Adrenal gland (tissue), 5 donors: ENCODE data around the gene PGS1.

ENCODE experiments used
- CTCF ChIP-seq, 6 experiments: fragments of 450-650 bp in 4 of 6; fragments of 200-600 bp in 2 of 6; sonication (generic) in 1 of 6; IDR thresholded peaks; 1 replicate in 5 of 6; 2 replicates in 1 of 6; pipeline versions ENCODE4 v1.5.1 to v1.8.0; 2016 to 2021; ENCODE audit warnings: antibody characterized with exemption in 6 of 6, mild to moderate bottlenecking in 2 of 6, moderate library complexity in 1 of 6
- POLR2A ChIP-seq, 2 donors: fragments of 450-650 bp; IDR thresholded peaks; one replicate each; pipeline ENCODE4 v1.6.1; 2017; ENCODE audit warnings: antibody characterized with exemption in 2 of 2, mild to moderate bottlenecking in 2 of 2, moderate library complexity in 1 of 2
- donor health status: DM: no; HTN: no; CAD: no.

DNA sequence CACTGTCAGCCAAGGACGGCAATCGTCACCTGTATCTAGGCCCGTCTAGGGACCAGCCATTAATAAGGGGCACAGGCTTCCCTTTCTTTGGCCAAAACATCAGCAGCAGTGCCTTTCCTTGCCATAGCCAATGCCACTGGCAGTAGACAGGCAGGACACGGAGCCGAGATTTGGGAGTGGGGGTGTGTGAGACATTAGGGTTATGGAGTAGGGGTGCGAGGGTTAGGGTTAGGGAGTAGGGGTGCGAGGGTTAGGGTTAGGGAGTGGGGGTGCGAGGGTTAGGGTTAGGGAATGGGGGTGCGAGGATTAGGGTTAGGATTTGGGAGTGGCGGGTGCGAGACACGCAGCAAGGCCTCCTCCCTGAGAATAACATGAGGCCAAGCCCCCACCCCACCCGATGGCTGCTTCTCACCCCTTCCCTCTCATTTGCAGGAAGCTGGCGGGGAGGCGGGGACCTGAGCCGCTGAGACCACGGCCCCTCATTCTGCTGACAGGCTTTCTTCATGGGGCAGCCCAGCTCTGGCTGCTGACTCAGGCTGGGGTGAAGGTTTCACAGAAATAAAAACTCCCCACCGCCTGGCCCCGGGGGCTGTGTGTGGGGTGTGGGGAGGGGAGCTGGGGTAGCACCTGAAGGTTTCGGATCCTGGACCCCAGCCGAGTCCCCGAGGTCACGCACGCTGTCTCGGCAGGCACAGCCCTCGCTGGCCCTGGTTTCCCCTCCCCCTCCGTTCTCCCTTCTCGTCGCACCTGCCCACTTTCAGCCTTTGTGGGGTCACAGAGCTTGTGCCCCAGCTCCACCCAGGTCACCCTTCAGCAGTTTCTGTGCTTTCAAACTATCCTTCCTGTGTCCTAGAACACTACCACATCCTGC is 93.8 kb downstream of the PGS1 start:
- TF ChIP-seq CTCF (IDR thresholded peaks at IDR 0.05) (no peak), POLR2A (IDR thresholded peaks at IDR 0.05) (no peak)
